ENCODE results near the gene PGP. TPM values are rescaled to one million over a fixed set of nuclear protein-coding genes. Genes with fewer than 3 reads are reported as not detected.

Gene PGP
- total RNA-seq, 1 donor from 2014 or later: 19.3 TPM

GRCh38 chr16:2183671-2184070, 31.0 kb downstream of the PGP start:
- no peak for DNase-seq (ENCODE audit: low read depth, low spot score)

GRCh38 chr16:2181952-2182351, 32.7 kb downstream of the PGP start:
- no peak for DNase-seq (ENCODE audit: low read depth, low spot score)

GRCh38 chr16:2180962-2181923, 33.4 kb downstream of the PGP start:
- no peak for DNase-seq (ENCODE audit: low read depth, low spot score)

- no peak for DNase-seq (ENCODE audit: low read depth, low spot score)
Observed at GRCh38 chr16:2180461-2180860, 34.2 kb downstream of the PGP start.

- DNase-seq (ENCODE audit: low read depth, low spot score): no peak
Observed at GRCh38 chr16:2179576-2179975, 35.1 kb downstream of the PGP start.

GRCh38 chr16:2179107-2179501, 35.5 kb downstream of the PGP start:
- no peak for DNase-seq (ENCODE audit: low read depth, low spot score)

- DNase-seq (ENCODE audit: low read depth, low spot score): no peak
Observed at GRCh38 chr16:2178321-2179106, 36.1 kb downstream of the PGP start.

GRCh38 chr16:2177561-2177960, 37.1 kb downstream of the PGP start:
- no peak for DNase-seq (ENCODE audit: low read depth, low spot score)

- no peak for DNase-seq (ENCODE audit: low read depth, low spot score)
Observed at GRCh38 chr16:2177101-2177500, 37.5 kb downstream of the PGP start.

- DNase-seq (ENCODE audit: low read depth, low spot score): no peak
Observed at GRCh38 chr16:2176047-2176446, 38.6 kb downstream of the PGP start.

- no peak for DNase-seq (ENCODE audit: low read depth, low spot score)
Observed at GRCh38 chr16:2175454-2175853, 39.2 kb downstream of the PGP start.

- DNase-seq (ENCODE audit: low read depth, low spot score): no peak
Observed at GRCh38 chr16:2174396-2175131, 40.1 kb downstream of the PGP start.

- DNase-seq (ENCODE audit: low read depth, low spot score): no peak
Observed at GRCh38 chr16:2173916-2174315, 40.7 kb downstream of the PGP start.

- no peak for DNase-seq (ENCODE audit: low read depth, low spot score)
Observed at GRCh38 chr16:2173366-2173765, 41.3 kb downstream of the PGP start.

GRCh38 chr16:2172688-2173335, 41.8 kb downstream of the PGP start:
- no peak for DNase-seq (ENCODE audit: low read depth, low spot score)

GRCh38 chr16:2171601-2172178, 43.0 kb downstream of the PGP start:
- DNase-seq (ENCODE audit: low read depth, low spot score): no peak

- no peak for DNase-seq (ENCODE audit: low read depth, low spot score)
Observed at GRCh38 chr16:2170587-2171435, 43.8 kb downstream of the PGP start.

- DNase-seq (ENCODE audit: low read depth, low spot score): peak; percentile 89
Observed at GRCh38 chr16:2170080-2170479, 44.6 kb downstream of the PGP start.

- no peak for DNase-seq (ENCODE audit: low read depth, low spot score)
Observed at GRCh38 chr16:2167068-2167638, 47.5 kb downstream of the PGP start.

Data from pulmonary artery endothelial cell (primary cell).